GM12878 (cell line): ENCODE measurements around the gene ALDH1A1. TPM values are rescaled to one million over a fixed set of nuclear protein-coding genes. Genes with fewer than 3 reads are reported as not detected.

Experiments
- ATAC-seq: fragments of 200-7000 bp; cut with Tn5 transposase; 3 replicates; pipeline ENCODE4 v1.9.1; 2020; ENCODE audit warnings: mild to moderate bottlenecking, moderate library complexity
- BruUV-seq: library from RNA; stranded (reverse); fragments of 400-500 nt; replicated peaks from 2 replicates; lab custom pipeline; 2021; lab: Mats Ljungman, UMichigan
- CTCF ChIA-PET: fragments of 300-600 bp; sonication (Branson Sonifier 250); formaldehyde crosslinking; extraction: SDS; loops from one replicate; lab custom pipeline; 2021; ENCODE audit warnings: inconsistent platforms; lab: Yijun Ruan, JAX
- POLR2A ChIA-PET: fragments of 350-600 bp; formaldehyde crosslinking; extraction: SDS; loops from one replicate; lab custom pipeline; 2021; ENCODE audit warnings: inconsistent platforms; lab: Charles Lee
- RAD21 ChIA-PET: fragments of 300-600 bp; sonication (Branson Sonifier 250); formaldehyde crosslinking; loops from one replicate; lab custom pipeline; 2023; ENCODE audit warnings: antibody characterized with exemption; ENCODE audit not compliant: unreplicated experiment; lab: Charles Lee
- SMC1A ChIA-PET: fragments of 300-600 bp; sonication (Branson Sonifier 250); formaldehyde crosslinking; loops from one replicate; lab custom pipeline; 2023; ENCODE audit not compliant: unreplicated experiment, uncharacterized antibody; lab: Charles Lee
- DNase-seq: peaks from one replicate; pipeline ENCODE4 v3.0.0-alpha.2; 2011; ENCODE audit warnings: low read depth, low spot score
- FAIRE-seq: peaks from 3 replicates; lab custom pipeline; 2011; peaks lifted over from hg19 to GRCh38; lab: Jason Lieb, UNC
- H2AFZ ChIP-seq: 2 replicates; pipeline ENCODE4 v1.6.0; 2011; ENCODE audit warnings: low read depth, low read length, control low read depth; ENCODE audit not compliant: control insufficient read depth
- H3K27ac ChIP-seq: 2 replicates; pipeline ENCODE4 v1.5.1; 2011; ENCODE audit warnings: control low read depth; ENCODE audit not compliant: control insufficient read depth, insufficient read depth
- H3K27me3 ChIP-seq, 2 experiments: replicated peaks in 1 of 2; 2 replicates each; pipeline versions ENCODE4 v1.6.0 to v1.6.1; 2011; ENCODE audit warnings: low read length in 1 of 2; ENCODE audit not compliant: control insufficient read depth in 2 of 2, insufficient read depth in 2 of 2
- H3K36me3 ChIP-seq, 2 experiments: 2 replicates each; pipeline ENCODE4 v1.5.1; 2011; ENCODE audit warnings: low read length in 1 of 2; ENCODE audit not compliant: control insufficient read depth in 2 of 2, insufficient read depth in 2 of 2
- H3K4me1 ChIP-seq: 2 replicates; pipeline ENCODE4 v1.6.1; 2011; ENCODE audit warnings: mild to moderate bottlenecking, low read length, moderate library complexity, mixed read lengths; ENCODE audit not compliant: control insufficient read depth, insufficient read depth
- H3K4me2 ChIP-seq: 2 replicates; pipeline ENCODE4 v1.6.0; 2011; ENCODE audit warnings: control low read depth; ENCODE audit not compliant: control insufficient read depth, insufficient read depth
- H3K4me3 ChIP-seq: fragments of 200-600 bp; sonication (generic); 2 replicates; pipeline ENCODE4 v1.5.1; 2016
- H3K79me2 ChIP-seq: 2 replicates; pipeline ENCODE4 v1.6.0; 2011; ENCODE audit warnings: low read length; ENCODE audit not compliant: control insufficient read depth, insufficient read depth
- H3K9ac ChIP-seq: 2 replicates; pipeline ENCODE4 v1.8.0; 2011; ENCODE audit warnings: low read length, control low read depth, mixed read lengths; ENCODE audit not compliant: control insufficient read depth, insufficient read depth
- H3K9me3 ChIP-seq: replicated peaks from 3 replicates; pipeline ENCODE4 v1.5.1; 2011; ENCODE audit warnings: mild to moderate bottlenecking, low read length; ENCODE audit not compliant: control insufficient read depth, insufficient read depth
- H4K20me1 ChIP-seq: 2 replicates; pipeline ENCODE4 v1.6.0; 2011; ENCODE audit not compliant: control insufficient read depth, insufficient read depth
- BHLHE40 ChIP-seq, 2 experiments: fragments of 450-650 bp in 1 of 2; IDR thresholded peaks; 2 replicates each; pipeline ENCODE4 v1.6.1; 2011 to 2017; ENCODE audit warnings: low read depth in 2 of 2, borderline replicate concordance in 1 of 2, improper control_type of control experiment in 1 of 2, low read length in 1 of 2, mild to moderate bottlenecking in 1 of 2
- HDAC6 ChIP-seq: fragments of 200-600 bp; sonication (generic); IDR thresholded peaks from one replicate; pipeline ENCODE4 v1.8.0; 2017; ENCODE audit warnings: antibody characterized with exemption; ENCODE audit not compliant: unreplicated experiment
- MXI1 ChIP-seq: fragments of 150-350 bp; IDR thresholded peaks from 2 replicates; pipeline ENCODE4 v1.6.1; 2011; ENCODE audit warnings: low read depth, mild to moderate bottlenecking, inconsistent platforms, low read length, improper control_type of control experiment
- TARDBP ChIP-seq: IDR thresholded peaks from 2 replicates; pipeline ENCODE4 v1.6.1; 2016; ENCODE audit warnings: borderline replicate concordance
- TCF7 ChIP-seq: IDR thresholded peaks from 2 replicates; pipeline ENCODE4 v1.6.1; 2014; ENCODE audit warnings: antibody characterized with exemption, borderline replicate concordance
- WGBS: methylation state at CpG from one replicate; pipeline ENCODE4 v1.1.6; 2016; ENCODE audit warnings: low lambda C conversion rate; ENCODE audit not compliant: insufficient replicate concordance, insufficient coverage; ENCODE audit errors: missing lambda C conversion rate; 5-methylcytosine and 5-hydroxymethylcytosine counted together
- in situ Hi-C: fragments of 300-500 bp; cut with MboI; formaldehyde crosslinking; loops from 9 replicates; pipeline ENCODE4 v1.14.3; 2018; ENCODE audit warnings: mixed read lengths
- intact Hi-C: fragments of 100-400 bp; cut with micrococcal nuclease; formaldehyde crosslinking; loops from one replicate; pipeline ENCODE4 v1.14.2; 2022; ENCODE audit not compliant: unreplicated experiment
- polyA plus RNA-seq, 11 experiments: library from polyadenylated mRNA; depleted of rRNA in 4 of 11; unstranded in 6 of 11; stranded (reverse) in 5 of 11; fragments of >200 nt; fragmentation: Nextera tagmentation in 4 of 11; fragmentation: Illumina TruSeq in 1 of 11; extraction: Ambion mirVana in 4 of 11; extraction: Trizol in 1 of 11; gene quantifications; 1 replicate in 1 of 11; 2 replicates in 10 of 11; pipeline versions ENCODE4 v1.2.1 to v1.2.3, GENCODE V29; 2011 to 2016; ENCODE audit warnings: inconsistent platforms in 2 of 11, missing spikeins in 2 of 11, low read depth in 1 of 11
- total RNA-seq, 4 experiments: library from RNA; depleted of rRNA in 3 of 4; stranded (reverse); fragments of >200 nt in 3 of 4; fragmentation: Illumina TruSeq in 1 of 4; extraction: Trizol in 1 of 4; gene quantifications; 2 replicates each; pipeline versions ENCODE4 v1.2.1 to v1.2.3, GENCODE V29; 2013 to 2021
- TF ChIP-seq, protein P1 (sequence below): IDR thresholded peaks from 2 replicates; pipeline ENCODE4 v1.6.1; 2012; ENCODE audit warnings: improper control_type of control experiment, low read depth, low read length; ENCODE audit not compliant: insufficient replicate concordance
- TF ChIP-seq, protein P2 (sequence below): fragments of 150-350 bp; IDR thresholded peaks from 2 replicates; pipeline ENCODE4 v1.6.1; 2016; ENCODE audit warnings: low read depth, low read length
- TF ChIP-seq, protein P3 (sequence below): IDR thresholded peaks from 2 replicates; pipeline ENCODE4 v1.6.1; 2012; ENCODE audit warnings: low read depth, low read length, improper control_type of control experiment
- TF ChIP-seq, protein P4 (sequence below): fragments of 450-650 bp; IDR thresholded peaks from 2 replicates; pipeline ENCODE4 v1.6.1; 2017; ENCODE audit warnings: borderline replicate concordance

Gene ALDH1A1
- total and polyA plus RNA-seq, 10 of the 15 experiments (the other 5 are each of a cell fraction or from before 2014, with no cell fraction given): 0.03 to 0.54 TPM; not detected in 8

DNA sequence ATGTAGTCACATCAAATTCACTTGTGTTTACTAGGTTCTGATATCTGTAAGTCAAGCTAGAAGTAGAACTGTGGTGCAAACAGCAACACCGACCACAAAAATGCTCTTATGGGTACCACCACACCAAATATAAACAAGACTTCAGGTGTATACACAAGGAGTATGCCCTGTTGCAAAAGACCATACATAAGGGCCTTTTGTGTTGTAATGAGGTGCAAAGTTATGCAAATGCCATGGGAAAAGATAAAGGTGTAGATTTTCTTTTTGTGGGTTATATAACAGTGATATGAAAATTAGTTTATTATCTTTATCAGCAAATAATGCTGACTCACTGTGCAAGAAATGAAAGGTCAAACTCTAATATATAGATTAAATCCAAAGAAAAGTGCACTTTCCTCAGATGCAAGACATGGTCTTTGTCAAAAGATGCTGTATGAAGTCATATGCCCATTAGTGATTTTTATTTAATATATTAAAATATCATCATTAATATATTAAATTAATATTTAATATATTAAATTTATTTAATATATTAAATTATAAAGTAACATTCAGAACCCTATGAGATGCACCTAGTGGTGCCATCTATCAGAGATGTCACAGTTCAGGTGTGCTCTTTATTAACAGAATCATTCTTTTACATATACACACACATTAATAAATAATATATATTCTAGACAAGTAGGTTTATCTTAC is 26.7 kb upstream of the ALDH1A1 start:
- ATAC-seq (no peak), DNase-seq (no peak), FAIRE-seq (no peak)
- Histone ChIP-seq H3K79me2 (no peaks in the 10 kb centered on the region), H3K4me2 (no peak overlapping the region), H3K9me3 (no peaks in the 10 kb centered on the region), H3K27me3 (no peaks in the 10 kb centered on the region), H4K20me1 (no peaks in the 10 kb centered on the region), H3K36me3 (no peaks in the 10 kb centered on the region), H3K27ac (no peak overlapping the region), H2AFZ (no peak overlapping the region), H3K4me1 (no peaks in the 10 kb centered on the region), H3K9ac (no peak overlapping the region), H3K4me3 (no peak overlapping the region)
- BruUV-seq: no TSS peak
- ChIA-PET RAD21 (no interaction called here), CTCF (no interaction called here), POLR2A (no interaction called here), SMC1A (no interaction called here)
- intact Hi-C loops: no loop called here
- in situ Hi-C loops: no loop called here
- WGBS: 6% methylated on average over 1 of the region's 1 CpG
- TF ChIP-seq, protein P1, sequence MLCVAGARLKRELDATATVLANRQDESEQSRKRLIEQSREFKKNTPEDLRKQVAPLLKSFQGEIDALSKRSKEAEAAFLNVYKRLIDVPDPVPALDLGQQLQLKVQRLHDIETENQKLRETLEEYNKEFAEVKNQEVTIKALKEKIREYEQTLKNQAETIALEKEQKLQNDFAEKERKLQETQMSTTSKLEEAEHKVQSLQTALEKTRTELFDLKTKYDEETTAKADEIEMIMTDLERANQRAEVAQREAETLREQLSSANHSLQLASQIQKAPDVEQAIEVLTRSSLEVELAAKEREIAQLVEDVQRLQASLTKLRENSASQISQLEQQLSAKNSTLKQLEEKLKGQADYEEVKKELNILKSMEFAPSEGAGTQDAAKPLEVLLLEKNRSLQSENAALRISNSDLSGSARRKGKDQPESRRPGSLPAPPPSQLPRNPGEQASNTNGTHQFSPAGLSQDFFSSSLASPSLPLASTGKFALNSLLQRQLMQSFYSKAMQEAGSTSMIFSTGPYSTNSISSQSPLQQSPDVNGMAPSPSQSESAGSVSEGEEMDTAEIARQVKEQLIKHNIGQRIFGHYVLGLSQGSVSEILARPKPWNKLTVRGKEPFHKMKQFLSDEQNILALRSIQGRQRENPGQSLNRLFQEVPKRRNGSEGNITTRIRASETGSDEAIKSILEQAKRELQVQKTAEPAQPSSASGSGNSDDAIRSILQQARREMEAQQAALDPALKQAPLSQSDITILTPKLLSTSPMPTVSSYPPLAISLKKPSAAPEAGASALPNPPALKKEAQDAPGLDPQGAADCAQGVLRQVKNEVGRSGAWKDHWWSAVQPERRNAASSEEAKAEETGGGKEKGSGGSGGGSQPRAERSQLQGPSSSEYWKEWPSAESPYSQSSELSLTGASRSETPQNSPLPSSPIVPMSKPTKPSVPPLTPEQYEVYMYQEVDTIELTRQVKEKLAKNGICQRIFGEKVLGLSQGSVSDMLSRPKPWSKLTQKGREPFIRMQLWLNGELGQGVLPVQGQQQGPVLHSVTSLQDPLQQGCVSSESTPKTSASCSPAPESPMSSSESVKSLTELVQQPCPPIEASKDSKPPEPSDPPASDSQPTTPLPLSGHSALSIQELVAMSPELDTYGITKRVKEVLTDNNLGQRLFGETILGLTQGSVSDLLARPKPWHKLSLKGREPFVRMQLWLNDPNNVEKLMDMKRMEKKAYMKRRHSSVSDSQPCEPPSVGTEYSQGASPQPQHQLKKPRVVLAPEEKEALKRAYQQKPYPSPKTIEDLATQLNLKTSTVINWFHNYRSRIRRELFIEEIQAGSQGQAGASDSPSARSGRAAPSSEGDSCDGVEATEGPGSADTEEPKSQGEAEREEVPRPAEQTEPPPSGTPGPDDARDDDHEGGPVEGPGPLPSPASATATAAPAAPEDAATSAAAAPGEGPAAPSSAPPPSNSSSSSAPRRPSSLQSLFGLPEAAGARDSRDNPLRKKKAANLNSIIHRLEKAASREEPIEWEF: no peak
- TF ChIP-seq, protein P2, sequence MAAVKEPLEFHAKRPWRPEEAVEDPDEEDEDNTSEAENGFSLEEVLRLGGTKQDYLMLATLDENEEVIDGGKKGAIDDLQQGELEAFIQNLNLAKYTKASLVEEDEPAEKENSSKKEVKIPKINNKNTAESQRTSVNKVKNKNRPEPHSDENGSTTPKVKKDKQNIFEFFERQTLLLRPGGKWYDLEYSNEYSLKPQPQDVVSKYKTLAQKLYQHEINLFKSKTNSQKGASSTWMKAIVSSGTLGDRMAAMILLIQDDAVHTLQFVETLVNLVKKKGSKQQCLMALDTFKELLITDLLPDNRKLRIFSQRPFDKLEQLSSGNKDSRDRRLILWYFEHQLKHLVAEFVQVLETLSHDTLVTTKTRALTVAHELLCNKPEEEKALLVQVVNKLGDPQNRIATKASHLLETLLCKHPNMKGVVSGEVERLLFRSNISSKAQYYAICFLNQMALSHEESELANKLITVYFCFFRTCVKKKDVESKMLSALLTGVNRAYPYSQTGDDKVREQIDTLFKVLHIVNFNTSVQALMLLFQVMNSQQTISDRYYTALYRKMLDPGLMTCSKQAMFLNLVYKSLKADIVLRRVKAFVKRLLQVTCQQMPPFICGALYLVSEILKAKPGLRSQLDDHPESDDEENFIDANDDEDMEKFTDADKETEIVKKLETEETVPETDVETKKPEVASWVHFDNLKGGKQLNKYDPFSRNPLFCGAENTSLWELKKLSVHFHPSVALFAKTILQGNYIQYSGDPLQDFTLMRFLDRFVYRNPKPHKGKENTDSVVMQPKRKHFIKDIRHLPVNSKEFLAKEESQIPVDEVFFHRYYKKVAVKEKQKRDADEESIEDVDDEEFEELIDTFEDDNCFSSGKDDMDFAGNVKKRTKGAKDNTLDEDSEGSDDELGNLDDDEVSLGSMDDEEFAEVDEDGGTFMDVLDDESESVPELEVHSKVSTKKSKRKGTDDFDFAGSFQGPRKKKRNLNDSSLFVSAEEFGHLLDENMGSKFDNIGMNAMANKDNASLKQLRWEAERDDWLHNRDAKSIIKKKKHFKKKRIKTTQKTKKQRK: no peak
- no peak for TF ChIP-seq HDAC6
- no peak for TF ChIP-seq BHLHE40 (IDR thresholded peaks at IDR 0.05; ENCODE audit: borderline replicate concordance in 1 of 2, low read depth in 2 of 2, low read length in 1 of 2)
- TF ChIP-seq, protein P3, sequence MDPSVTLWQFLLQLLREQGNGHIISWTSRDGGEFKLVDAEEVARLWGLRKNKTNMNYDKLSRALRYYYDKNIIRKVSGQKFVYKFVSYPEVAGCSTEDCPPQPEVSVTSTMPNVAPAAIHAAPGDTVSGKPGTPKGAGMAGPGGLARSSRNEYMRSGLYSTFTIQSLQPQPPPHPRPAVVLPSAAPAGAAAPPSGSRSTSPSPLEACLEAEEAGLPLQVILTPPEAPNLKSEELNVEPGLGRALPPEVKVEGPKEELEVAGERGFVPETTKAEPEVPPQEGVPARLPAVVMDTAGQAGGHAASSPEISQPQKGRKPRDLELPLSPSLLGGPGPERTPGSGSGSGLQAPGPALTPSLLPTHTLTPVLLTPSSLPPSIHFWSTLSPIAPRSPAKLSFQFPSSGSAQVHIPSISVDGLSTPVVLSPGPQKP: no peak
- no peak for TF ChIP-seq TARDBP
- TF ChIP-seq MXI1: no peak
- TF ChIP-seq, protein P4, sequence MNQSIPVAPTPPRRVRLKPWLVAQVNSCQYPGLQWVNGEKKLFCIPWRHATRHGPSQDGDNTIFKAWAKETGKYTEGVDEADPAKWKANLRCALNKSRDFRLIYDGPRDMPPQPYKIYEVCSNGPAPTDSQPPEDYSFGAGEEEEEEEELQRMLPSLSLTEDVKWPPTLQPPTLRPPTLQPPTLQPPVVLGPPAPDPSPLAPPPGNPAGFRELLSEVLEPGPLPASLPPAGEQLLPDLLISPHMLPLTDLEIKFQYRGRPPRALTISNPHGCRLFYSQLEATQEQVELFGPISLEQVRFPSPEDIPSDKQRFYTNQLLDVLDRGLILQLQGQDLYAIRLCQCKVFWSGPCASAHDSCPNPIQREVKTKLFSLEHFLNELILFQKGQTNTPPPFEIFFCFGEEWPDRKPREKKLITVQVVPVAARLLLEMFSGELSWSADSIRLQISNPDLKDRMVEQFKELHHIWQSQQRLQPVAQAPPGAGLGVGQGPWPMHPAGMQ: no peak
- no peak for TF ChIP-seq TCF7
